ENCODE data around the gene RPL22L1. TPM values are rescaled to one million over a fixed set of nuclear protein-coding genes. Genes with fewer than 3 reads are reported as not detected.
A peak's percentile ranks its signal among the peaks of the same experiment; 100 is the strongest.

The RPL22L1 gene
- total and polyA plus RNA-seq, 4 donors = 19.1 to 82.1 (median 40.6) TPM

- H3K9me3 ChIP-seq (ENCODE audit: control insufficient read depth in 4 of 4, low read length in 3 of 4) = peaks cover 8 to 11% (median 9%) of the 10 kb centered on the region in 4 donors
- H3K27me3 ChIP-seq (ENCODE audit: control insufficient read depth in 4 of 4, insufficient read depth in 4 of 4, low read length in 3 of 4) = no peaks in the 10 kb centered on the region
- WGBS = 15% methylated on average over 33 of the region's 33 CpGs
- H3K4me1 ChIP-seq (ENCODE audit: control insufficient read depth in 4 of 4, insufficient read depth in 4 of 4, low read length in 3 of 4) = peaks cover 0 to 7% (median 3%) of the 10 kb centered on the region in 4 donors
- H3K4me3 ChIP-seq (ENCODE audit: low read depth in 1 of 3, low read length in 3 of 3) = peak overlapping the region; percentile 49 to 82 (median 75)
- H3K36me3 ChIP-seq (ENCODE audit: control insufficient read depth in 4 of 4, insufficient read depth in 3 of 4, low read depth in 1 of 4, low read length in 3 of 4) = no peaks in the 10 kb centered on the region
- TF ChIP-seq YY1 (IDR thresholded peaks at IDR 0.05) = no peak
- no peak for TF ChIP-seq HNF4A (conservative IDR thresholded peaks at IDR 0.05)
- TF ChIP-seq CTCF (IDR thresholded peaks at IDR 0.05; ENCODE audit: low read depth, low read length, missing input control) = no peak
- TF ChIP-seq SP1 (IDR thresholded peaks at IDR 0.05) = no peak
- no peak for TF ChIP-seq RXRA (IDR thresholded peaks at IDR 0.05)
- TF ChIP-seq MAX (IDR thresholded peaks at IDR 0.05) = no peak
- TF ChIP-seq FOXA1 (IDR thresholded peaks at IDR 0.05) = no peak
- no peak for TF ChIP-seq ZBTB33 (IDR thresholded peaks at IDR 0.05)
- TF ChIP-seq REST (IDR thresholded peaks at IDR 0.05) = no peak
- TF ChIP-seq EGR1 (IDR thresholded peaks at IDR 0.05; ENCODE audit: low read depth in 2 of 2) = no peak
- no peak for TF ChIP-seq NR2F2 (IDR thresholded peaks at IDR 0.05)
- TF ChIP-seq ATF3 (IDR thresholded peaks at IDR 0.05) = no peak
- no peak for TF ChIP-seq FOXA2 (IDR thresholded peaks at IDR 0.05)
- H3K27ac ChIP-seq (ENCODE audit: low read depth in 1 of 2, low read length in 2 of 2) = no peak overlapping the region
- no peak overlapping the region for H3K9ac ChIP-seq (ENCODE audit: low read depth in 1 of 2, low read length in 2 of 2)
- DNase-seq (ENCODE audit: low spot score) = no peak
Measured at GRCh38 chr3:170907637-170908234, 37.7 kb upstream of the RPL22L1 start.

GRCh38 chr3:170905862-170906261 is 35.9 kb upstream of the RPL22L1 start:
- DNase-seq (ENCODE audit: low spot score) = no peak
- no peak overlapping the region for H3K4me3 ChIP-seq (ENCODE audit: low read depth in 1 of 3, low read length in 3 of 3)
- WGBS = 82% methylated on average over 2 of the region's 2 CpGs
- no peaks in the 10 kb centered on the region for H3K36me3 ChIP-seq (ENCODE audit: control insufficient read depth in 4 of 4, insufficient read depth in 3 of 4, low read depth in 1 of 4, low read length in 3 of 4)
- peaks cover 6 to 11% (median 8%) of the 10 kb centered on the region in 4 donors for H3K9me3 ChIP-seq (ENCODE audit: control insufficient read depth in 4 of 4, low read length in 3 of 4)
- H3K27me3 ChIP-seq (ENCODE audit: control insufficient read depth in 4 of 4, insufficient read depth in 4 of 4, low read length in 3 of 4) = no peaks in the 10 kb centered on the region
- no peak overlapping the region for H3K27ac ChIP-seq (ENCODE audit: low read depth in 1 of 2, low read length in 2 of 2)
- H3K9ac ChIP-seq (ENCODE audit: low read depth in 1 of 2, low read length in 2 of 2) = no peak overlapping the region
- H3K4me1 ChIP-seq (ENCODE audit: control insufficient read depth in 4 of 4, insufficient read depth in 4 of 4, low read length in 3 of 4) = peaks cover 0 to 7% (median 3%) of the 10 kb centered on the region in 4 donors
- TF ChIP-seq FOXA1 (IDR thresholded peaks at IDR 0.05) (no peak), RAD21 (IDR thresholded peaks at IDR 0.05) (no peak), GABPA (IDR thresholded peaks at IDR 0.05 in 1 of 2, conservative IDR thresholded peaks at IDR 0.05 in 1 of 2) (no peak), JUND (IDR thresholded peaks at IDR 0.05) (no peak), HNF4A (conservative IDR thresholded peaks at IDR 0.05) (no peak), HNF4G (IDR thresholded peaks at IDR 0.05) (no peak), TAF1 (conservative IDR thresholded peaks at IDR 0.05) (no peak), MAX (IDR thresholded peaks at IDR 0.05) (no peak), CTCF (IDR thresholded peaks at IDR 0.05; ENCODE audit: low read depth, low read length, missing input control) (no peak), FOXA2 (IDR thresholded peaks at IDR 0.05) (no peak), ATF3 (IDR thresholded peaks at IDR 0.05) (no peak), ZBTB33 (IDR thresholded peaks at IDR 0.05) (no peak), SP1 (IDR thresholded peaks at IDR 0.05) (no peak), RXRA (IDR thresholded peaks at IDR 0.05) (no peak), NR2F2 (IDR thresholded peaks at IDR 0.05) (no peak)
